ENCODE data around the gene TPRKB.
"Not testable (repeated sequence)": the region's sequence is repeated elsewhere in the genome, so short reads cannot be mapped to it uniquely, and the experiment has no call there.

The TPRKB gene

DNA sequence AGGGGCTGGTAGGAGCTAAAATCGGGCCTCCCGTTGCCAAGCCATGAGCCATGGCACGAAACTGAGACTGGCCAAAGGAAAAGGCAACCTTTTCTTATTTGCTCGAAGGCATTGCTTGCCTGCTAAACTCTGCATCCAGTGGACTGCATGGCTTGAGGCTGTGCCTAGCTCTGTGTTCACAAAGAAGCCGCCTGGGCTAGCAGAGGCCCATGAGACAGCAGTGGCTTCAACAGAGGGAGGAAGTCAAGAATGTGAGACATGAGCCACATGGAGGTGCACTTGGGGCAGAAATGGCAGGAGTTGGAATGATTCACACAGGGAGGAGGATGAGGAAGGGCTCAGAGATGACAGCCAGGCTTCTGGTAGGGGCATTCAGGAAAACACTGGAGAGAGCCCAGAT, 33.5 kb downstream of the TPRKB start:
- TF ChIP-seq, protein P1, sequence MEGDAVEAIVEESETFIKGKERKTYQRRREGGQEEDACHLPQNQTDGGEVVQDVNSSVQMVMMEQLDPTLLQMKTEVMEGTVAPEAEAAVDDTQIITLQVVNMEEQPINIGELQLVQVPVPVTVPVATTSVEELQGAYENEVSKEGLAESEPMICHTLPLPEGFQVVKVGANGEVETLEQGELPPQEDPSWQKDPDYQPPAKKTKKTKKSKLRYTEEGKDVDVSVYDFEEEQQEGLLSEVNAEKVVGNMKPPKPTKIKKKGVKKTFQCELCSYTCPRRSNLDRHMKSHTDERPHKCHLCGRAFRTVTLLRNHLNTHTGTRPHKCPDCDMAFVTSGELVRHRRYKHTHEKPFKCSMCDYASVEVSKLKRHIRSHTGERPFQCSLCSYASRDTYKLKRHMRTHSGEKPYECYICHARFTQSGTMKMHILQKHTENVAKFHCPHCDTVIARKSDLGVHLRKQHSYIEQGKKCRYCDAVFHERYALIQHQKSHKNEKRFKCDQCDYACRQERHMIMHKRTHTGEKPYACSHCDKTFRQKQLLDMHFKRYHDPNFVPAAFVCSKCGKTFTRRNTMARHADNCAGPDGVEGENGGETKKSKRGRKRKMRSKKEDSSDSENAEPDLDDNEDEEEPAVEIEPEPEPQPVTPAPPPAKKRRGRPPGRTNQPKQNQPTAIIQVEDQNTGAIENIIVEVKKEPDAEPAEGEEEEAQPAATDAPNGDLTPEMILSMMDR (IDR thresholded peaks at IDR 0.05; ENCODE audit: extremely low read depth, missing control alignments): no peak

DNA sequence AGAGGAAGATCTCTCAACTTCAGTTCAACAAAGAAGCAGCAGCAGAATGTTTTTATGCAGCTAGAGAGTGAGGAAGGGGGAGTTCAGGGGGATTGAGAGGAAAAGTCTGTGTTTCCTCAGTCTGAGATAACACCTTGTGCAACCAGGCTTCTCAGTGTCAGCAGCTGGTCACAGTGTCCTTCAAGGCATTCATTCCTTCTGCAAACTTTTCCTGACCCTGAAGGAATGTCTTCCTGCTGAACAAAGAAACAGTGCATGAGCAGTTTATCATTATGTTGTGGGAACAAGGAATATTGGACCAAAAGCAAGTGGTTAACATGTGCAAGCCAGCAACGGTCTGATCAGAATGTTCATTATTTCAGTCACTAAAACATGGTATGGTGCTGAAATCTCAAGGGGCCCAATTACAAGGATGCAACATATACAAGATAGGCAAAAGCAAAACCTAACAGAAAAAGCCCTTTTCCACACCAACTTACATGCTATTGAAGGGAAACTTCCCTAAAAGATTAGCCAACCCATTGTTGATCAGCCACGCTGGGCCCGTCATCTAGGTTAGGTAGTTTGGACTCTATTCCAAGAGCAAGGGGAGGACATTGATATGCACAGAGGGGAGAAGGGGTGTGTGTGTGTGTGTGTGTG, 34.2 kb downstream of the TPRKB start:
- not testable (repeated sequence) for DNase-seq (ENCODE audit: low spot score)

More for the DNA sequence above, 33.5 kb downstream of the TPRKB start:
- no peak for DNase-seq (ENCODE audit: low spot score)

- no peak for DNase-seq (ENCODE audit: low spot score)
- TF ChIP-seq, protein P1 (IDR thresholded peaks at IDR 0.05; ENCODE audit: extremely low read depth, missing control alignments): no peak
Observed at GRCh38 chr2:73701968-73702665, 35.0 kb downstream of the TPRKB start.

- DNase-seq (ENCODE audit: low spot score): not testable (repeated sequence)
Observed at GRCh38 chr2:73701448-73701765, 35.7 kb downstream of the TPRKB start.

GRCh38 chr2:73700661-73701447, 36.3 kb downstream of the TPRKB start:
- no peak for DNase-seq (ENCODE audit: low spot score)
- TF ChIP-seq, protein P1 (IDR thresholded peaks at IDR 0.05; ENCODE audit: extremely low read depth, missing control alignments): no peak

DNA sequence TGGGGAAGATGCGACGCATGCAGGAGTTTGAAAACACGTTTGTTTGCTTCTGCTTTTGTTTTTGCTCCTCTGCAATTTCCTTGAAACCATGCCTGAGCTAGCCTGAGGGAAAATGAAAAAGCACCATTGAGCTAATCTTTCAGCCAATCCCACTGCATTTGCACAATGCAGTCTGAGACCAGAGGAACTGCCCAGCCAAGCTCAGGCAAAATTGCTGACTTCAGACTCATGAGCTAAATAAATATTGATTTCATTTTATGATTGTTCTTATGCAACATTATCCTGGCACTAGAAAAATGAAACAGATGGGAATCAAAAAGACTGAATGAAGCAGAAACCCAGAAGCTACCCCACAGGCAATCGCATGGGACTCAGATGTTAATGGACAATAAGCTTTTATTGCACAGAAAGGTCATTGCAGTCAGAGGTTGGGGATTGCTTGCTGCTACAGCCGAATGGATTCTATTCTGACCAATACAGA, 37.0 kb downstream of the TPRKB start:
- TF ChIP-seq, protein P1 (IDR thresholded peaks at IDR 0.05; ENCODE audit: extremely low read depth, missing control alignments): no peak
- DNase-seq (ENCODE audit: low spot score): no peak

DNA sequence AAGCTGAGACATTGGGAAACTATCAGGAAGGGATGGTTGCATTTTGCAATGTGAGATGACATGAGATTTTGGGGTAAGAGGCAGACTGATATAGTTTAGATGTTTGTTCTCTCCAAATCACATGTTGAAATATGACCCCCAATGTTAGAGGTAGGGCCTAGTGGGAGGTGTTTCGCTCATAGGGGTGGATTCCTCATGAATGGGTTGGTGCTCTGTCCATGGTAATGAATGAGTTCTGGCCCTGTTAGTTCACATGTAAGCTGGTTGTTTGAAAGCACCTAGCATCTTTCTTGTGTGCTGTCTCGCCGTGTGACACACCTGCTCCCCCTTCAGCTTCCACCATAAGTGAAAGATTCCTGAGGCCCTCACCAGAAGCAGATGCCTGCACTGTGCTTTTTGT, 37.7 kb downstream of the TPRKB start:
- no peak for DNase-seq (ENCODE audit: low spot score)
- TF ChIP-seq, protein P1 (IDR thresholded peaks at IDR 0.05; ENCODE audit: extremely low read depth, missing control alignments): no peak

GRCh38 chr2:73698101-73698500, 39.0 kb downstream of the TPRKB start:
- no peak for DNase-seq (ENCODE audit: low spot score)
- TF ChIP-seq, protein P1 (IDR thresholded peaks at IDR 0.05; ENCODE audit: extremely low read depth, missing control alignments): no peak
